ENCODE measurements around the gene ZKSCAN3.

ZKSCAN3 gene

GRCh38 chr6:28383235-28384142 is 33.7 kb downstream of the ZKSCAN3 start:
- DNase-seq (ENCODE audit: low spot score) = peak; percentile 75
- TF ChIP-seq CTCF (IDR thresholded peaks at IDR 0.05; ENCODE audit: extremely low read depth, missing control alignments) = peak; percentile 5

GRCh38 chr6:28384143-28384533 is 34.4 kb downstream of the ZKSCAN3 start:
- TF ChIP-seq CTCF (IDR thresholded peaks at IDR 0.05; ENCODE audit: extremely low read depth, missing control alignments) = no peak
- no peak for DNase-seq (ENCODE audit: low spot score)

GRCh38 chr6:28390688-28391087 is 40.9 kb downstream of the ZKSCAN3 start:
- TF ChIP-seq CTCF (IDR thresholded peaks at IDR 0.05; ENCODE audit: extremely low read depth, missing control alignments) = no peak
- DNase-seq (ENCODE audit: low spot score) = no peak

GRCh38 chr6:28393912-28394662 is 44.3 kb downstream of the ZKSCAN3 start:
- no peak for DNase-seq (ENCODE audit: low spot score)
- no peak for TF ChIP-seq CTCF (IDR thresholded peaks at IDR 0.05; ENCODE audit: extremely low read depth, missing control alignments)

- TF ChIP-seq CTCF (IDR thresholded peaks at IDR 0.05; ENCODE audit: extremely low read depth, missing control alignments) = no peak
- DNase-seq (ENCODE audit: low spot score) = no peak
Observed at GRCh38 chr6:28395918-28396317, 46.2 kb downstream of the ZKSCAN3 start.

- DNase-seq (ENCODE audit: low spot score) = peak; percentile 82
- peak; percentile 25 for TF ChIP-seq CTCF (IDR thresholded peaks at IDR 0.05; ENCODE audit: extremely low read depth, missing control alignments)
Observed at GRCh38 chr6:28399350-28400121, 49.8 kb downstream of the ZKSCAN3 start, which contains the start of gene ZSCAN12. Gene ZSCAN12, minus strand, starts transcription at chr6:28399747. Its CDS starts 1,342 bp downstream, at chr6:28398405.
